MCF 10A (cell line): ENCODE results near the gene LRRC42. TPM values are rescaled to one million over a fixed set of nuclear protein-coding genes. Genes with fewer than 3 reads are reported as not detected.

Experiments used
- BruUV-seq: library from RNA; stranded (reverse); fragments of 400-500 nt; replicated peaks from 2 replicates; lab custom pipeline; 2021; lab: Mats Ljungman, UMichigan
- CTCF ChIA-PET: fragments of 300-600 bp; sonication (Branson Sonifier 250); formaldehyde crosslinking; extraction: SDS; loops from one replicate; lab custom pipeline; 2021; ENCODE audit warnings: antibody characterized with exemption, inconsistent platforms; lab: Yijun Ruan, JAX
- POLR2A ChIA-PET: fragments of 300-600, 350-650 bp; sonication (Branson Sonifier 250); formaldehyde crosslinking; extraction: SDS; loops from one replicate; lab custom pipeline; 2020; ENCODE audit warnings: antibody characterized with exemption, inconsistent platforms; lab: Yijun Ruan, JAX
- DNase-seq: peaks from one replicate; pipeline ENCODE4 v3.0.0-alpha.2; 2018; ENCODE audit not compliant: unreplicated experiment
- H3K27ac Mint-ChIP-seq: one replicate; pipeline ENCODE4 v1.8.0; 2022; ENCODE audit warnings: mild to moderate bottlenecking, low read depth, mixed read lengths; ENCODE audit not compliant: unreplicated experiment
- H3K27me3 Mint-ChIP-seq: one replicate; pipeline ENCODE4 v1.8.0; 2022; ENCODE audit warnings: mixed read lengths; ENCODE audit not compliant: insufficient read depth, unreplicated experiment
- H3K36me3 Mint-ChIP-seq: one replicate; pipeline ENCODE4 v1.8.0; 2022; ENCODE audit warnings: mild to moderate bottlenecking, moderate library complexity, mixed read lengths; ENCODE audit not compliant: insufficient read depth, unreplicated experiment
- H3K4me1 Mint-ChIP-seq: one replicate; pipeline ENCODE4 v1.8.0; 2022; ENCODE audit warnings: mixed read lengths; ENCODE audit not compliant: insufficient read depth, unreplicated experiment
- H3K4me3 Mint-ChIP-seq: one replicate; pipeline ENCODE4 v1.8.0; 2022; ENCODE audit warnings: mild to moderate bottlenecking, moderate library complexity, mixed read lengths; ENCODE audit not compliant: unreplicated experiment
- H3K9me3 Mint-ChIP-seq: one replicate; pipeline ENCODE4 v1.8.0; 2022; ENCODE audit warnings: mixed read lengths; ENCODE audit not compliant: unreplicated experiment
- CTCF ChIP-seq: fragments of 200-600 bp; IDR thresholded peaks from one replicate; pipeline ENCODE4 v1.8.0; 2022; ENCODE audit warnings: antibody characterized with exemption, mild to moderate bottlenecking; ENCODE audit not compliant: unreplicated experiment
- intact Hi-C: fragments of 100-400 bp; cut with micrococcal nuclease; formaldehyde crosslinking; loops from 2 replicates; pipeline ENCODE4 v1.14.1; 2022
- total RNA-seq: library from RNA; stranded (reverse); gene quantifications from 2 replicates; pipeline ENCODE4 v1.2.3, GENCODE V29; 2022

The LRRC42 gene
- total RNA-seq, 1 experiment from 2014 or later = 41.2 TPM

- Mint-ChIP-seq H3K27me3 (no peaks in the 10 kb centered on the region), H3K36me3 (peaks cover 30% of the 10 kb centered on the region), H3K9me3 (no peaks in the 10 kb centered on the region), H3K27ac (peak overlapping the region; percentile 54), H3K4me1 (peaks cover 18% of the 10 kb centered on the region), H3K4me3 (no peak overlapping the region)
- no TSS peak for BruUV-seq
- intact Hi-C loops = no loop called here
- DNase-seq = no peak
- ChIA-PET CTCF (interaction anchor here (5.9 kb wide), 1 partner anchor 74 kb away, joined by 59 read pairs; no protein-coding TSS in a partner anchor), POLR2A (interaction anchor here (0.9 kb wide), 1 partner anchor 90 kb away, joined by 4 read pairs; no protein-coding TSS in a partner anchor)
- TF ChIP-seq CTCF = no peak
Measured at GRCh38 chr1:53951697-53952096, 5.5 kb downstream of the LRRC42 start.

GRCh38 chr1:53954128-53954527, 8.0 kb downstream of the LRRC42 start:
- peaks cover 21% of the 10 kb centered on the region for H3K4me1 Mint-ChIP-seq
- H3K27me3 Mint-ChIP-seq = no peaks in the 10 kb centered on the region
- ChIA-PET CTCF (interaction anchor here (0.8 to 2.5 kb wide), 2 partner anchors 75 to 94 kb away, joined by 3 to 10 read pairs; no protein-coding TSS in a partner anchor), POLR2A (no interaction called here)
- DNase-seq = no peak
- no TSS peak for BruUV-seq
- no peak overlapping the region for H3K27ac Mint-ChIP-seq
- H3K9me3 Mint-ChIP-seq = no peaks in the 10 kb centered on the region
- peaks cover 46% of the 10 kb centered on the region for H3K36me3 Mint-ChIP-seq
- intact Hi-C loops = no loop called here
- no peak overlapping the region for H3K4me3 Mint-ChIP-seq
- no peak for TF ChIP-seq CTCF

DNA sequence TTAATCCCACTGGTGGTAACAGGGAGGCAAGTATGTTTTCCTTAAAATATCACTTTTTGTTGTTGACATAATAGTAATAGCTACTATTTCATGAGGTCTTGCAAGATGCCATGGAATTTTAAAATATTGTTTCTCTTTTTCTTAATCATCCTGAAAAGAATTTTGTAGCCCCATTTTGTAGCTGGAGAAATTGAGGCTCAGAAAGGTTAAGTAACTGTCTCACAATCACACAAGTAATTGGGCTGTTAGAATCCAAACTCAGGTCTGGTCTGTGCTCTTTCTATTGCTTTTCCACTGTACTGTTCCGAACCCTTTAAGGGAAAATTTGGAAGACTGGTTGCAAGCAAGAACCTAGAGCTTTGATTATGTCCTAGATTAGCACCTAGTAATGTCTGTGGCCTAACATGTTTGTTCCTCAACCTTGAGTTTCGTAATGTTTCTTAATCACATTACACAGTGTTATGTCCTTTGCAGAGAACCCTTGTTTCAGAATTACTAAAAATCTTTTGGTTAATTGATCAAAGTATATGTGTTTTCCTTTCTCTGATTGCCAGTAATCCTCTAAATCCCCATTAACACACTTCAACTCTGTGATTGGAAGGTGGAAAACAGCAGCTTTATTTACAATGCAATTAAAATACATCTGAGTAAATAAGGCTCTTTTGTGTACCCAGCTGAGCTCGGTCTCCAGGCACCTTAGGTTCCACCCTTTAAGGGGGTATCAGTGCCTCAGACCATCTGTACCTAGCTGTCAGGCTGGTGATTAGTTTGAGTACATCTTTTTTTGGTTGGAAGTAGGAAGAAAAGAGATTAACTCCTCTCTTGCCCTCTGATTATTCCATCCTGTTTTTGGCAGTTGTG, 10.4 kb downstream of the LRRC42 start:
- TSS peak; percentile 64 for BruUV-seq
- Mint-ChIP-seq H3K9me3 (no peaks in the 10 kb centered on the region), H3K4me3 (peak overlapping the region; percentile 39), H3K4me1 (peaks cover 11% of the 10 kb centered on the region), H3K27ac (peak overlapping the region; percentile 93), H3K27me3 (no peaks in the 10 kb centered on the region), H3K36me3 (peaks cover 61% of the 10 kb centered on the region)
- POLR2A ChIA-PET = interaction anchor here (0.6 to 1.8 kb wide), 13 partner anchors 9 to 608 kb away, joined by 3 to 35 read pairs (median 6); partner anchors contain the start of genes IFT25, LRRC42, TCEANC2 and TMEM59
- CTCF ChIA-PET = interaction anchor here (0.6 to 1.8 kb wide), 7 partner anchors 9 to 844 kb away, joined by 3 to 19 read pairs (median 4); partner anchors contain the start of genes IFT25 and LRRC42
- no peak for TF ChIP-seq CTCF
- DNase-seq = peak; percentile 23
- intact Hi-C loops = no loop called here
